GM19372 (cell line): ENCODE results near the gene ZBTB38.
A peak's percentile ranks its signal among the peaks of the same experiment; 100 is the strongest.

Experiments used
- ATAC-seq: cut with Tn5 transposase; IDR thresholded peaks from one replicate; pipeline ENCODE4 v1.9.1; 2021; ENCODE audit warnings: mild to moderate bottlenecking, low read depth, moderate library complexity; ENCODE audit not compliant: unreplicated experiment

Gene ZBTB38

GRCh38 chr3:141368062-141368924, at the start of gene ZBTB38:
ZBTB38 (plus strand) TSS chr3:141368504; CDS start chr3:141442389, 73,885 bp downstream.
- ATAC-seq, result no peak

DNA sequence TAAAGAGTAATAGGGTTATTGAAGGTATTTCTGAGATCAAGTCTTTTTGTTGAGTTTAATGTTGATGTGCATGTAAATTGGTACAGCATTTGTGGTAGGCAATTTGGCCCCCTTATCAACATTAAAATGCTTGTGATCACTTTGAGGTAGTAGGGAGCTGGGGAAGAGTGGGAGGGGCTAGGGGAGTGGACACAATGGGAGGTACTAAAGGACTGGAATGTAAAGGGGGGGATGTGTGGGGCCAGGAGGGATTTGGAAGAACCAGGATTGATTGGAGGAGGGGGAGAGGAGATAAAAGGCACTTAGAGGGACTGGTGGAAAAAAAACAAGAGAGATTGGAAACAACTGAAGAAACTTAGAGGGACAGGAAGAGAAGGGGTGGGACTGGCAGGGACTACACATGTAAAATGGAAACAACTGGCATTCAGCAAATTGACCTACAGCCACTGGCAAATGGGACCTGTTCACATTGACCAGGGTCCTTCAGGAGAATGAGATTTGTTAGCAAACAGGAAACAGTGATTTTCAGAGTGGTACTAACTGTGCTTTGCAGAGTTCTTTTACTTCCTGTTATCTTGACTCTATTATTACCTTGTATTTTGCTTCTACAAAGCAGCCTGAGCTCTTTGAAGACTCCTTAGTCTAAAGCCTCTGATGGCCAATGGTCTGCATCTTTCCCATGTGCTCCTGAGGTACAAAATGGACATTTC, 47.8 kb upstream of the ZBTB38 start:
- no peak for ATAC-seq

GRCh38 chr3:141321109-141321497, 47.2 kb upstream of the ZBTB38 start:
- ATAC-seq, result no peak

- no peak for ATAC-seq
These were observed 44.2 kb upstream of the ZBTB38 start for GRCh38 chr3:141323936-141324704.

DNA sequence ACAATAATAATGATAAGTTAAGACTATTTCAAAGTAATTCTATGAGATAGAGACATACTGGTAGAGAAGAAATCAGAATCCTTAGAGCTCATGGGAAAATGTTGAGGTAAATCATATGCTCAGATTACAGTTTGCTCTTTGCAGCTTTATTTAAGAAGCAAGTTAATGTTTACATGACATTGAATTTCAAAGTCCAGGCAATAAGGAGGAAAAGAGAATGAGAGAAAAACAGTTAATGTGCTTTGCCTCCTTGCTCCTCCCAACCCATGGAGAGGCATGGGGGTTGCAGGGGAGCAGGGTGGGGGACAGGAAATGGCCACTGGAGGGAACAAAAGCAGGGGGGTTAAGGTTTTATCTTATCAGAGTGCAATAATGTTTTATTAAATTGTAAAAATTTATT, 42.2 kb upstream of the ZBTB38 start:
- ATAC-seq, result no peak

- ATAC-seq, result no peak
These were observed 41.7 kb upstream of the ZBTB38 start for GRCh38 chr3:141326626-141327025.

DNA sequence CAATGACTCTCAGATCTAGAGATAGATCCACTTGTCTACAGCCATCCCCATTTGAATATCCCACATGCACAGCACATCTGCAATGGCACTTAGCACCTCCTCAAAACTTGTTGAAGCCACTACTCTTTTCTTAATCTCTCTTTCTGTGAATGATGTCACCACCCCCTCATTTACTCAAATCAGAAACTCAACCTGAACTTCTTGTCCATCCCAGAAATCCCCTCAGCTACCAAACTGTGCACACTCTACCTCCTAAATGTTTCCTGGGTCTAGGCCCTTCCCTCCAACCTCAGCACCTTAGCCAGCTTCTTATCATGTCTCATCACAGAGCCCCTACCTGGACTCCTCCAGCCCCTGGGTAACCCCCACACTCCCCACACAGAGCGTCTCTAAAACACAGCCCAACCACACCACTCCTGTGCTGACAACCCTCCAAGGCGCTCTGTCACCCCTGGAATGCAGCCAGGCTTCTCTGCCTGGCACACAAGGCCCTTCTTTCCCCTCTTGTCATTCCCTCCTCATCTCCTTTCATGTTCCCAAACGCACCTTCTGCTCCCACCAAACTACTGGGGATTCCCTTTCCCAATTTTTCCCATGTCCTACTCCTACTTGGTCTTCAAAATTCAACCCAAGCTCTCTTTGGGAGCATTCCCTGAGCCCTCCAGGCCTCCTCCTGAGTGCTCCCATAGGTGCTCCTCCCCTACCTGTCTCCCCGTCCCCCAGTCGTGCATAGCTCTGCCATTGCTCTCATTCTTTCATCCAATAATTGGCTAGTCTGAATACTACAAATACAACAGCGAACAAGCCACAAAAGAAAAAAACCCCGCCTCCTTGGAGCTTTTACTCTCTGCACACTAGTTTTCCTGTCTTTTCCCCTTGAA, 39.8 kb upstream of the ZBTB38 start:
- ATAC-seq, result no peak

DNA sequence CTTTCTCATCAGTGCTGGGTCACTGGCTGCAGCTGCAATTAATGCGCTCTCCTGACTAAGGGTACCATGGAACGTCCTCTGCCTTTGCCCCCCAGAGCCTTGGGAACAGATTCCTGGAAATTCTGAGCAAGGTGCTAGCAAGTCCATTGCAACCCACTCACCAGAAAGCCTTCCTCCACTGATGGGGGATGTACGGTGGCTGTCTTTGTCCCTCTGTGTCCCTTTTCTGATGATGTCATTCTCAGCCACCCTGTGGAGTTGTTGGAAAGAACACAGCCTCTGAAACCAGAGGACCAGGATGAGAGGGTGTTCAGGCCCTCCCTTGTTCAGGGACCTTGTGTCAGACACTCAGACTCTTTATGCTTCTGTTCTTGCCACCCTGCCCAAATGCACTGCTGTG, 38.1 kb upstream of the ZBTB38 start:
- ATAC-seq, result no peak

DNA sequence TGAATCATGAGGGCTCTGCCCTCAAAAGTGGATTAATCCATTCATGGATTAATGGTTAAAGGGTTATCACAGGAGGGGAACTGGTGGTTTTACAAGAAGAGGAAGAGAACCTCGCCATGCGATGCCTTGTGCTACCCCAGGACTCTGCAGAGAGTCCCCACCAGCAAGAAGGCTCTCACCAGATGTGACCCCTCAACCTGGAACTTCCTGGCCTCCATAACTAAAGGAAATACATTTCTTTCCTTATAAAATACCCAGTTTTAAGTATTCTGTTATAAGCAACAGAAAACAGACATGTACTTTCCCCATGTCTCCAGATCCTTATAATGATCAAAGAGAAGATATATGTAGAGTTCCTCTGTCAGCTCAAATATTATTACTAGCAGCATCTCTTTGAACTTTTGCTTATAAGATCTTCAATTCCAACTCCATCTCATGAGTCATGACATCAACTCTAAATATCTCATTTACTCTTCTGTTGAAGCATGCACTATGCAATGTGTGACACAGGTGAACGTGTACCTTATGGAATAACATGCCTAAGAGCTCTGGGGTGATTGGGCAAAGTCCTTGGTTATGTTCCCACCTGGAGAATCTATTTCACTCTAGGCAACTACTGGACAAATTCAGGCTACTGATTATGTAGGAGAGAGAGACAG, 37.5 kb upstream of the ZBTB38 start:
- no peak for ATAC-seq

DNA sequence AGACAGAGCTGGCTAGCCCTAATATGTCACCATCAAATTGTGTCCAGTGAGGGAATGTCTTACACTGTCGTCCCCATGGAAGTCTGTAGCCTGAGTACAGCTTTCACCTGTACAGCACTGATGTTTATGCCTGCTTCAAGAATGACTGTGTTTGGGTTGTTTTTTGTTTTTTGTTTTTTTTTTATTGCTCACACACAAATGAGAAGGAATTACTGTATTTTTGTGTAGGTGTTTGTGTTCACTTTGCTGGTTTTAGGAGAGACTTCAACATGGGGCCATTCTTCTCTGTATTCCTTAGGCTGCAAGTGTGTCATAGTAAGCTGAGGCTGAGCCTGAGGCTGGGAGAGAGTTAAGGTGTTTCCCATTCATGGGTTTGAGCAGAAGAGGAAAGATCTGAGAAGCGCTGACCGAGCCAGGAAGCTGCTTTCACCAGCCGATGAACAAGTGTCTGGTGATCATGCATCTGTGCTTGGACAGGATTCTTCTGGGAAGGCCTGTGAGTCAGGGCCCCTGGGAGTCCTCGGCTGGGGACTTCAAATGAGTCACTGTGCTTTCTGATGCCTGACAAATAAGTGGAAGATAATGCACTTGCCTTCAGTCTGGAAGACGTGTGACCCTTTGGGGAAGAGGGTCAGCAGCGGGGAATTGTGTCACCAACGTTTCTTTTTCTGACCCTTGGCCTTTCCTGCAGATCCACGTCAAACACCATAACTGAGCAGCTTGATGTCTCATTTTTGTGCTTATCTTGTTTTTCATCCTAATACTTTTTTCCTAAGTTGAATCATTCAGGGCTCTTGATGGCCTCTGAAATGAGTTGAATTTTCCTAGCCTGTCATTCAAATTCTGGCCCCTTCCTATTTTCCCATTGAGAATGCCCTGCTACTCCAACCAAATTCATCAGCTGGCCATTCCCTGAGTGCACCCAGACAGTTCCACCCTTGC, 36.7 kb upstream of the ZBTB38 start:
- no peak for ATAC-seq

DNA sequence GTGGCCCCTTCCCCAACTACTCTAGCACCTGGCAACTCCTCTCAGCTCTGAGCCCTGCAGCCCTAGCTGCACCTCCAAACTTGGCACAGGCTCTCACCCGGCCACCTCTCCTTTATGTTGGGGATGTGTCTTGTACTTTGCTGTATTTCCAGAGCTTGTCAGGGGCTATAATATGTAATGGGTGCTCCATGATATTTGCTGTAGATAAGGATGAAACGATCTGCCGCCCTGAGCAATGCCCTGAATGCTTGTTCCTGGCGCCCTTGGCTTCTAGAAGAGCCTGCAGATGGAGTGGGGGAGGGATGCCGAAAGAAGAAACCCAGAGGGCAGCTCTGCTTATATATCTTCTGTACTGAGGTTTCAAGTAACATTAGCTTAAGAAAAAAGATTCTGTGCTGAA, 35.9 kb upstream of the ZBTB38 start:
- ATAC-seq, result no peak

DNA sequence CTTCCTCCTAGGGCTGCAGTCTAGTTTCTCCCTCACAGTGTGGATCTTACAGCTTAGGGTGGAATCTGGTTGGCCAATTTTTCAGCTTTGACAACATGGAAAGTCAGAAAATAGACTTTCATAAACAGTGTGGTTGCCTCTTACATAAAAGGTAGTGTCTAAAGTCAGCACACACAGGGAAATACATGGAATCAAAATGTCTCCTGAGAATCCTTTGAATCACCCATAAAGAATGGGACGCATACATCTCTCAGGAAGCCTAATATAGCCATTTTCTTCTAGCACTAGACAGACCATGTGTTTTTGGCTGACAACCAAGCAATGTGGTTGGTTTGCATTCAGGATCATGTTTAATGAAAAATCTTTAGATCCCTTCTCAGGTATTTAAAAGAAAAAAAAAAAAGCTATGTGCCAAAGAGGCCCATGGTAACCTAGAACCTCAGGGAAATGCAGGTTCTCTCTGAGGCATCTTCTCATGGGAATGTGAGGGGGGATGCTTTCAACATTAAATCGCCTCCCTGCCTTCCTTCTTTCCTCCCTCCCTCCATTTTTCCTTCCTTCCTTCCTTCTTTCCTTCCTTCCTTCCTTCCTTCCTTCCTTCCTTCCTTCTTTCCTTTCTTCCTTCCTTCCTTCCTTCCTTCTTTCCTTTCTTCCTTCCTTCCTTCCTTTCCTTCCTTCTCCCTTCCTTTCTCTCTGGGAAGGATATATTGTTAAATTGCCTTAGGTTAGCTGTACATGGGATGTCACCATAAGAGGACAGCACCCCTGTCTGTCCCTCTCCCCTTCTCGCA, 34.3 kb upstream of the ZBTB38 start:
- no peak for ATAC-seq

GRCh38 chr3:141334627-141335250, 33.6 kb upstream of the ZBTB38 start:
- ATAC-seq, result no peak

GRCh38 chr3:141335531-141336061, 32.7 kb upstream of the ZBTB38 start:
- ATAC-seq, result no peak

GRCh38 chr3:141336672-141337522, 31.4 kb upstream of the ZBTB38 start:
- peak; percentile 94 for ATAC-seq

GRCh38 chr3:141337523-141337854, 30.8 kb upstream of the ZBTB38 start:
- no peak for ATAC-seq
